GM12878 (cell line): ENCODE data around the gene HIP1. TPM values are rescaled to one million over a fixed set of nuclear protein-coding genes. Genes with fewer than 3 reads are reported as not detected.

Experiments
- BCL3 ChIP-seq: IDR thresholded peaks from 2 replicates; pipeline ENCODE4 v1.6.1; 2011; ENCODE audit warnings: borderline replicate concordance, low read depth, mild to moderate bottlenecking, moderate library complexity, low read length; ENCODE audit not compliant: insufficient read depth, poor library complexity, severe bottlenecking
- BHLHE40 ChIP-seq, 2 experiments: fragments of 450-650 bp in 1 of 2; IDR thresholded peaks; 2 replicates each; pipeline ENCODE4 v1.6.1; 2011 to 2017; ENCODE audit warnings: low read depth in 2 of 2, borderline replicate concordance in 1 of 2, improper control_type of control experiment in 1 of 2, low read length in 1 of 2, mild to moderate bottlenecking in 1 of 2
- EGR1 ChIP-seq, 2 experiments: IDR thresholded peaks; 1 replicate in 1 of 2; 2 replicates in 1 of 2; pipeline ENCODE4 v1.6.1; 2011 to 2012; ENCODE audit warnings: low read depth in 2 of 2, low read length in 2 of 2, borderline replicate concordance in 1 of 2, mild to moderate bottlenecking in 1 of 2, moderate library complexity in 1 of 2
- ELK1 ChIP-seq: IDR thresholded peaks from 2 replicates; pipeline ENCODE4 v1.6.1; 2012; ENCODE audit warnings: low read depth, low read length, improper control_type of control experiment
- GATAD2B ChIP-seq: fragments of 450-650 bp; conservative IDR thresholded peaks from 2 replicates; pipeline ENCODE4 v1.6.1; 2017; ENCODE audit warnings: low read depth, mild to moderate bottlenecking, moderate library complexity
- HCFC1 ChIP-seq: fragments of 150-350 bp; IDR thresholded peaks from 2 replicates; pipeline ENCODE4 v1.6.1; 2014; ENCODE audit warnings: low read length
- HDGF ChIP-seq: fragments of 450-650 bp; IDR thresholded peaks from 2 replicates; pipeline ENCODE4 v1.6.1; 2016; ENCODE audit warnings: antibody characterized with exemption
- IKZF1 ChIP-seq: fragments of 450-650 bp; conservative IDR thresholded peaks from 2 replicates; pipeline ENCODE4 v1.6.1; 2017; ENCODE audit warnings: antibody characterized with exemption, mild to moderate bottlenecking
- IKZF2 ChIP-seq, 2 experiments: fragments of 450-650 bp; IDR thresholded peaks; 2 replicates each; pipeline ENCODE4 v1.6.1; 2017; ENCODE audit warnings: mild to moderate bottlenecking in 2 of 2, moderate library complexity in 2 of 2
- JUNB ChIP-seq: IDR thresholded peaks from 2 replicates; pipeline ENCODE4 v1.6.1; 2016; ENCODE audit warnings: antibody characterized with exemption, mild to moderate bottlenecking
- MAX ChIP-seq: IDR thresholded peaks from 2 replicates; pipeline ENCODE4 v1.6.1; 2012; ENCODE audit warnings: low read depth, low read length, improper control_type of control experiment
- MEF2B ChIP-seq: fragments of 450-650 bp; IDR thresholded peaks from 2 replicates; pipeline ENCODE4 v1.6.1; 2018; ENCODE audit warnings: mild to moderate bottlenecking, moderate library complexity; ENCODE audit not compliant: partially characterized antibody, poor library complexity, severe bottlenecking
- NKRF ChIP-seq: fragments of 450-650 bp; conservative IDR thresholded peaks from 2 replicates; pipeline ENCODE4 v1.6.1; 2017; ENCODE audit warnings: mild to moderate bottlenecking, moderate library complexity
- NR2C1 ChIP-seq: fragments of 450-650 bp; IDR thresholded peaks from 2 replicates; pipeline ENCODE4 v1.6.1; 2017; ENCODE audit warnings: antibody characterized with exemption, mild to moderate bottlenecking, moderate library complexity
- NR2F1 ChIP-seq: fragments of 450-650 bp; conservative IDR thresholded peaks from 2 replicates; pipeline ENCODE4 v1.6.1; 2017; ENCODE audit warnings: mild to moderate bottlenecking
- NRF1 ChIP-seq: conservative IDR thresholded peaks from 2 replicates; pipeline ENCODE4 v1.6.1; 2011; ENCODE audit warnings: mild to moderate bottlenecking, low read depth, low read length, improper control_type of control experiment
- POLR2A ChIP-seq: IDR thresholded peaks from 2 replicates; pipeline ENCODE4 v1.6.1; 2011; ENCODE audit warnings: low read depth, mild to moderate bottlenecking, low read length
- POLR2AphosphoS5 ChIP-seq: IDR thresholded peaks from 2 replicates; pipeline ENCODE4 v1.6.1; 2011; ENCODE audit warnings: mild to moderate bottlenecking, low read length, inconsistent platforms
- SIX5 ChIP-seq: IDR thresholded peaks from 2 replicates; pipeline ENCODE4 v1.6.1; 2011; ENCODE audit warnings: mild to moderate bottlenecking, low read depth, low read length, moderate library complexity; ENCODE audit not compliant: severe bottlenecking
- TCF12 ChIP-seq: IDR thresholded peaks from 2 replicates; pipeline ENCODE4 v1.6.1; 2011; ENCODE audit warnings: low read depth, mild to moderate bottlenecking, low read length
- ZBTB40 ChIP-seq: fragments of 450-650 bp; IDR thresholded peaks from 2 replicates; pipeline ENCODE4 v1.6.1; 2016; ENCODE audit warnings: mild to moderate bottlenecking, moderate library complexity, borderline replicate concordance
- polyA plus RNA-seq, 11 experiments: library from polyadenylated mRNA; depleted of rRNA in 4 of 11; unstranded in 6 of 11; stranded (reverse) in 5 of 11; fragments of >200 nt; fragmentation: Nextera tagmentation in 4 of 11; fragmentation: Illumina TruSeq in 1 of 11; extraction: Ambion mirVana in 4 of 11; extraction: Trizol in 1 of 11; gene quantifications; 1 replicate in 1 of 11; 2 replicates in 10 of 11; pipeline versions ENCODE4 v1.2.1 to v1.2.3, GENCODE V29; 2011 to 2016; ENCODE audit warnings: inconsistent platforms in 2 of 11, missing spikeins in 2 of 11, low read depth in 1 of 11
- total RNA-seq, 4 experiments: library from RNA; depleted of rRNA in 3 of 4; stranded (reverse); fragments of >200 nt in 3 of 4; fragmentation: Illumina TruSeq in 1 of 4; extraction: Trizol in 1 of 4; gene quantifications; 2 replicates each; pipeline versions ENCODE4 v1.2.1 to v1.2.3, GENCODE V29; 2013 to 2021

HIP1 gene
- total and polyA plus RNA-seq, 10 of the 15 experiments (the other 5 are each of a cell fraction or from before 2014, with no cell fraction given): 1.2 to 9.7 (median 3.2) TPM

GRCh38 chr7:75485979-75486643, 252.6 kb downstream of the HIP1 start, which contains the start of gene POM121C (continued):
- TF ChIP-seq EGR1 (IDR thresholded peaks at IDR 0.05; ENCODE audit: borderline replicate concordance in 1 of 2, low read depth in 2 of 2, low read length in 2 of 2) (peak in 1 of 2 experiments; percentile 59; a peak in 1 of 3 replicates), POLR2AphosphoS5 (peak; percentile 75), ELK1 (peak; percentile 76), HCFC1 (peak; percentile 67), BCL3 (peak; percentile 53), NR2F1 (peak; percentile 65), MEF2B (peak; percentile 35), NRF1 (peak; percentile 75), JUNB (peak; percentile 85), IKZF1 (peak; percentile 88), TCF12 (peak; percentile 32; the same call in 1 of the 2 replicates), GATAD2B (peak; percentile 72; the same call in 1 of the 2 replicates), HDGF (peak; percentile 24; the same call in 1 of the 2 replicates), ZBTB40 (peak; percentile 83), SIX5 (peak; percentile 52), NR2C1 (peak; percentile 44; the same call in 1 of the 2 replicates), NKRF (peak; percentile 87), MAX (peak; percentile 54; the same call in 1 of the 2 replicates), POLR2A (peak; percentile 86), BHLHE40 (IDR thresholded peaks at IDR 0.05; ENCODE audit: borderline replicate concordance in 1 of 2, low read depth in 2 of 2, low read length in 1 of 2) (peak; percentile 40 to 77; a peak in 3 of 4 replicates), IKZF2 (IDR thresholded peaks at IDR 0.05) (peak in 1 of 2 experiments; percentile 43; a peak in 1 of 4 replicates)
